Activated T-helper 2 cell treated with anti-CD3 and anti-CD28 coated beads, Interferon-gamma antibody, Interleukin-2, Interleukin-4, amounts not matched to agents 10 μg/mL and 5 μg/mL and 100 μg/mL, durations not matched to agents 14 hours and 24 hours and 36 hours (primary cell): ENCODE results near the gene DNAAF1. TPM values are rescaled to one million over a fixed set of nuclear protein-coding genes. Genes with fewer than 3 reads are reported as not detected.

Experiments
- DNase-seq: peaks from one replicate; pipeline ENCODE4 v3.0.0; 2021; ENCODE audit warnings: low spot score
- H3K27ac Mint-ChIP-seq: one replicate; pipeline ENCODE4 v1.8.0; 2021; ENCODE audit warnings: mixed read lengths
- H3K27me3 Mint-ChIP-seq: one replicate; pipeline ENCODE4 v1.8.0; 2021; ENCODE audit warnings: low read depth, mixed read lengths
- H3K36me3 Mint-ChIP-seq: one replicate; pipeline ENCODE4 v1.8.0; 2021; ENCODE audit warnings: low read depth, mixed read lengths
- H3K4me1 Mint-ChIP-seq: one replicate; pipeline ENCODE4 v1.8.0; 2021; ENCODE audit warnings: low read depth, mixed read lengths
- H3K4me3 Mint-ChIP-seq: one replicate; pipeline ENCODE4 v1.8.0; 2021; ENCODE audit warnings: low read depth, mild to moderate bottlenecking, moderate library complexity, mixed read lengths
- H3K9me3 Mint-ChIP-seq: one replicate; pipeline ENCODE4 v1.8.0; 2021; ENCODE audit warnings: mixed read lengths
- intact Hi-C: fragments of 100-400 bp; cut with micrococcal nuclease; formaldehyde crosslinking; loops from one replicate; pipeline ENCODE4 v1.15.1; 2023
- total RNA-seq: library from RNA; stranded (reverse); gene quantifications from 2 replicates; pipeline ENCODE4 v1.2.3, GENCODE V29; 2022

The DNAAF1 gene
- total RNA-seq, 1 donor from 2014 or later, result 0.09 TPM

GRCh38 chr16:84176192-84177053 lies 31.3 kb downstream of the DNAAF1 start:
- intact Hi-C loops, result no loop called here
- Mint-ChIP-seq H3K36me3 (peaks cover 13% of the 10 kb centered on the region), H3K4me1 (peaks cover 12% of the 10 kb centered on the region), H3K4me3 (no peak overlapping the region), H3K9me3 (no peaks in the 10 kb centered on the region), H3K27me3 (peaks cover 7% of the 10 kb centered on the region), H3K27ac (no peak overlapping the region)
- DNase-seq, result no peak

GRCh38 chr16:84177741-84178073 lies 32.6 kb downstream of the DNAAF1 start:
- H3K36me3 Mint-ChIP-seq, result peaks cover 15% of the 10 kb centered on the region
- no peak for DNase-seq
- H3K4me1 Mint-ChIP-seq, result peaks cover 12% of the 10 kb centered on the region
- H3K4me3 Mint-ChIP-seq, result no peak overlapping the region
- peak overlapping the region; percentile 43 for H3K27ac Mint-ChIP-seq
- H3K9me3 Mint-ChIP-seq, result no peaks in the 10 kb centered on the region
- intact Hi-C loops, result no loop called here
- H3K27me3 Mint-ChIP-seq, result peaks cover 7% of the 10 kb centered on the region

GRCh38 chr16:84178146-84178765 lies 33.1 kb downstream of the DNAAF1 start:
- Mint-ChIP-seq H3K9me3 (no peaks in the 10 kb centered on the region), H3K4me1 (peaks cover 12% of the 10 kb centered on the region), H3K27me3 (peaks cover 7% of the 10 kb centered on the region), H3K36me3 (peaks cover 20% of the 10 kb centered on the region), H3K27ac (peak overlapping the region; percentile 43), H3K4me3 (no peak overlapping the region)
- DNase-seq, result no peak
- intact Hi-C loops, result no loop called here

- intact Hi-C loops, result no loop called here
- Mint-ChIP-seq H3K4me1 (peaks cover 12% of the 10 kb centered on the region), H3K27ac (no peak overlapping the region), H3K27me3 (peaks cover 7% of the 10 kb centered on the region), H3K4me3 (no peak overlapping the region), H3K36me3 (peaks cover 25% of the 10 kb centered on the region), H3K9me3 (no peaks in the 10 kb centered on the region)
- no peak for DNase-seq
Observed at GRCh38 chr16:84178892-84179611, 33.9 kb downstream of the DNAAF1 start.

GRCh38 chr16:84179612-84180320 lies 34.7 kb downstream of the DNAAF1 start:
- Mint-ChIP-seq H3K36me3 (peaks cover 32% of the 10 kb centered on the region), H3K4me3 (no peak overlapping the region), H3K27ac (no peak overlapping the region), H3K4me1 (peaks cover 12% of the 10 kb centered on the region), H3K27me3 (peaks cover 2% of the 10 kb centered on the region), H3K9me3 (no peaks in the 10 kb centered on the region)
- intact Hi-C loops, result no loop called here
- no peak for DNase-seq

GRCh38 chr16:84180519-84181140 lies 35.5 kb downstream of the DNAAF1 start:
- no peak overlapping the region for H3K27ac Mint-ChIP-seq
- intact Hi-C loops, result no loop called here
- H3K27me3 Mint-ChIP-seq, result no peaks in the 10 kb centered on the region
- no peak for DNase-seq
- no peak overlapping the region for H3K4me3 Mint-ChIP-seq
- peaks cover 14% of the 10 kb centered on the region for H3K4me1 Mint-ChIP-seq
- no peaks in the 10 kb centered on the region for H3K9me3 Mint-ChIP-seq
- H3K36me3 Mint-ChIP-seq, result peaks cover 38% of the 10 kb centered on the region

GRCh38 chr16:84181144-84181915 lies 36.2 kb downstream of the DNAAF1 start:
- DNase-seq, result no peak
- H3K27ac Mint-ChIP-seq, result no peak overlapping the region
- no peaks in the 10 kb centered on the region for H3K27me3 Mint-ChIP-seq

GRCh38 chr16:84182104-84182503 lies 37.0 kb downstream of the DNAAF1 start:
- peaks cover 38% of the 10 kb centered on the region for H3K36me3 Mint-ChIP-seq
- no peaks in the 10 kb centered on the region for H3K9me3 Mint-ChIP-seq
- intact Hi-C loops, result no loop called here
- DNase-seq, result no peak
- H3K27me3 Mint-ChIP-seq, result no peaks in the 10 kb centered on the region
- no peak overlapping the region for H3K27ac Mint-ChIP-seq
- no peak overlapping the region for H3K4me3 Mint-ChIP-seq
- H3K4me1 Mint-ChIP-seq, result peaks cover 18% of the 10 kb centered on the region

More at GRCh38 chr16:84181144-84181915, 36.2 kb downstream of the DNAAF1 start:
- intact Hi-C loops, result no loop called here
- Mint-ChIP-seq H3K4me3 (no peak overlapping the region), H3K9me3 (no peaks in the 10 kb centered on the region), H3K36me3 (peaks cover 38% of the 10 kb centered on the region), H3K4me1 (peaks cover 16% of the 10 kb centered on the region)

- peaks cover 14% of the 10 kb centered on the region for H3K4me1 Mint-ChIP-seq
- DNase-seq, result no peak
- peaks cover 34% of the 10 kb centered on the region for H3K36me3 Mint-ChIP-seq
- no peak overlapping the region for H3K27ac Mint-ChIP-seq
- H3K9me3 Mint-ChIP-seq, result no peaks in the 10 kb centered on the region
- intact Hi-C loops, result no loop called here
- H3K27me3 Mint-ChIP-seq, result no peaks in the 10 kb centered on the region
- H3K4me3 Mint-ChIP-seq, result no peak overlapping the region
Observed at GRCh38 chr16:84182680-84183571, 37.8 kb downstream of the DNAAF1 start.

GRCh38 chr16:84183572-84183875 lies 38.4 kb downstream of the DNAAF1 start:
- Mint-ChIP-seq H3K4me3 (no peak overlapping the region), H3K4me1 (peaks cover 11% of the 10 kb centered on the region), H3K27ac (no peak overlapping the region), H3K27me3 (no peaks in the 10 kb centered on the region), H3K9me3 (no peaks in the 10 kb centered on the region), H3K36me3 (peaks cover 29% of the 10 kb centered on the region)
- no peak for DNase-seq
- intact Hi-C loops, result no loop called here

- no peaks in the 10 kb centered on the region for H3K9me3 Mint-ChIP-seq
- H3K36me3 Mint-ChIP-seq, result peaks cover 29% of the 10 kb centered on the region
- no peaks in the 10 kb centered on the region for H3K27me3 Mint-ChIP-seq
- intact Hi-C loops, result no loop called here
- DNase-seq, result no peak
- H3K27ac Mint-ChIP-seq, result no peak overlapping the region
- H3K4me1 Mint-ChIP-seq, result peaks cover 11% of the 10 kb centered on the region
- H3K4me3 Mint-ChIP-seq, result no peak overlapping the region
Observed at GRCh38 chr16:84183911-84184591, 38.9 kb downstream of the DNAAF1 start.
